ENCODE measurements around the gene CYP2C19.
"Not testable (repeated sequence)": the region's sequence is repeated elsewhere in the genome, so short reads cannot be mapped to it uniquely, and the experiment has no call there.

Gene CYP2C19

DNA sequence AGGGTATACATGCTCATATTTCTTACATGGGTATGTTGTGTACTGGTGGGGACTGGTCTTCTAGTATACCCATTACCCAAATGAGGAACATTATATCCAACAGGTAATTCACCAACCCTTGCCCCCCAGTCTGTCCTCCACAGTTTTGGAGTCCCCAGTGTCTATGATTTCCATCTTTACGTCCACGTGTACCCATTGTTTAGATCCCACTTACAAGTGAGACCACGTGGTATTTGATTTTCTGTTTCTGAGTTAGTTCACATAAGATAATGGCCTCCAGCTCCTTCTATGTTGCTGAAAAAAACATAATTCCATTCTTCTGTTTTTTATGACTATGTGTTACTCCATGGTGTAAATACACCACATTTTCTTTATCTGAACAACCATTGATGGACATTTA is 126.6 kb downstream of the CYP2C19 start:
- no peak for DNase-seq

DNA sequence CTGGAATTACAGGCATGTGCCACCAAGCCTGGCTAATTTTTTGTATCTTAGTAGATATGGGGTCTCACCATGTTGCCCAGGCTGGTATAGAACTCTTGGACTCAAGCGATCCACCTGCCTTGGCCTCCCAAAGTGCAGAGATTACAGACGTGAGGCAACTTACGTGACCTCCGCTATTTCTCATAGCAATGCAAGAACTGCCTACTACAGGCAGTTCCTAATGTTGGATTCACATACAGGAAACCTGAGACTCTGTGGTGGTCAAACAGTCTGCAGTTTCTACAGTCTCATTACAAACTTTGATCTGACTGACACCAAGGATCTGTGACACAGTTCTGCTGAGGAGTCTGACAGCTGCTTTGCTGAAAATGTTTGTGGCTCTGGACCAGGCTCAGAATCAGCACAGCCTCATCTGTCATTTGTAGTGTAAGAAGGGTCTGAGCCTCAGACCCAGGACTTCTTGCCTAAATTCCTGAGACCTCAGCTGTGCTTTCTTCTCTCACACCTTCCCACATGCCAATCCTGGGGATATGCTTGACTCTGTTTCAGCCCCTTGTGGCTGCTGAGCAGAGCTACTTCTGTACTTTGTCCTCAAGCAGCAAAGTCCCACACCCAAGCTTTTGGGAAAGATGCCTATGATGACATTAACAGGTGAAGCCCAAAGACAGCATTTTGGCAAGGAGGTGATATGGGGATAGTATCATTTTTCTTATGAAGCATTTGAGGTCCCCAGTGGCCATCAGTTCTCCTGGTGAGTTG is 128.0 kb downstream of the CYP2C19 start:
- DNase-seq: no peak

DNA sequence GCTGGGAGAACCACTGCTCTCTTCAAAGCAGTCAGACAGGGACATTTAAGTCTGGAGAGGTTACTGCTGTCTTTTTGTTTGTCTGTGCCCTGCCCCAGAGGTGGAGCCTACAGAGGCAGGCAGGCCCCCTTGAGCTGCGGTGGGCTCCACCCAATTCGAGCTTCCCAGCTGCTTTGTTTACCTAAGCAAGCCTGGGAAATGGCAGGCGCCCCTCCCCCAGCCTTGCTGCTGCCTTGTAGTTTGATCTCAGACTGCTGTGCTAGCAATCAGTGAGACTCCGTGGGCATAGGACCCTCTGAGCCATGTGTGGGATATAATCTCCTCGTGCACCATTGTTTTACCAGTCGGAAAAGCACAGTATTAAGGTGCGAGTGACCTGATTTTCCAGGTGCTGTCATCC is 135.9 kb downstream of the CYP2C19 start:
- DNase-seq: not testable (repeated sequence)

DNA sequence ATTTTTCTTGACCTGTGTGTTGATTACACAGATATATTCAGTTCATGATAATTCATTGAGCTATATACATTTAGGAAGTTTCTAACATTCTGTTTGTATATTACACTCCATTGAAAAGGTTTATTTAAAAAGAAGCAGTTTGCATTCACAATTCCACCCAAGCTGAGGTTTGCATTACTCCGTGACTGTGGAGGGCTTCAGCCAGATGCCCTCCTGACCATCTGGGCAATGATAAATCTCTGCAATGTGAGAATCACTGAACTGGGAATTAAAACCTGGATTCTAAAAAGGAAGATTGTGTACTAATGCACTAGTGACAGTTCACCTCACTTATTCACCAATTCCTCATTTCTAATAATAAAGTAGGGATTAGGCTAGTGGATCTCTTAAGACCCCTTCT is 139.6 kb downstream of the CYP2C19 start:
- no peak for DNase-seq

DNA sequence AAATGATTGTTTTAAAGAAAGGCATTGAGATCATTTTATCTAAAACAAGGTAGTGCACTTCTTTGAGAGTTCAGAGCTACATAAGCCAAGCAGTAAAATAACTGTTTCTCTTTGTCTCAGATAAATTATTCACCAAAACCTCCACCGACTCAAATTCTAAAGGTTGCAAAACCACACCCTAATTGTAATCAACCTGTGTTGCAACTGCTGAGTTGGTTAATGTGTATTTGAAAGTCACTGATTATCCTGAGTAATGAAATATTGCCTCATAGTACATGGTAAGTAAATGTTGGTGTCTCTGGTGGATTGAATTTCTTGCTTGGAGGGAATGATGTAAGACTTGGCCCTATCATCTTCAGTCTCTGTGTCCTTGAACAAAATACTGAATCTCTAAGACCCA is 140.1 kb downstream of the CYP2C19 start:
- DNase-seq: no peak

All from NCI-H774 (cell line).